GM18505 (cell line): ENCODE data around the gene CUBN.
"Not testable (repeated sequence)": the region's sequence is repeated elsewhere in the genome, so short reads cannot be mapped to it uniquely, and the experiment has no call there.

ENCODE experiments used
- ATAC-seq: cut with Tn5 transposase; IDR thresholded peaks from one replicate; pipeline ENCODE4 v1.9.1; 2021; ENCODE audit not compliant: unreplicated experiment
- POLR2A ChIP-seq: IDR thresholded peaks from 4 replicates; pipeline ENCODE4 v1.6.1; 2011; ENCODE audit warnings: borderline replicate concordance; ENCODE audit not compliant: insufficient read depth, insufficient read length; ENCODE audit errors: extremely low read depth

CUBN gene

GRCh38 chr10:16828114-16828568 is 301.5 kb downstream of the CUBN start:
- TF ChIP-seq POLR2A = no peak
- ATAC-seq = peak; percentile 75

- ATAC-seq = not testable (repeated sequence)
Measured at GRCh38 chr10:16827474-16827873, 302.1 kb downstream of the CUBN start.

DNA sequence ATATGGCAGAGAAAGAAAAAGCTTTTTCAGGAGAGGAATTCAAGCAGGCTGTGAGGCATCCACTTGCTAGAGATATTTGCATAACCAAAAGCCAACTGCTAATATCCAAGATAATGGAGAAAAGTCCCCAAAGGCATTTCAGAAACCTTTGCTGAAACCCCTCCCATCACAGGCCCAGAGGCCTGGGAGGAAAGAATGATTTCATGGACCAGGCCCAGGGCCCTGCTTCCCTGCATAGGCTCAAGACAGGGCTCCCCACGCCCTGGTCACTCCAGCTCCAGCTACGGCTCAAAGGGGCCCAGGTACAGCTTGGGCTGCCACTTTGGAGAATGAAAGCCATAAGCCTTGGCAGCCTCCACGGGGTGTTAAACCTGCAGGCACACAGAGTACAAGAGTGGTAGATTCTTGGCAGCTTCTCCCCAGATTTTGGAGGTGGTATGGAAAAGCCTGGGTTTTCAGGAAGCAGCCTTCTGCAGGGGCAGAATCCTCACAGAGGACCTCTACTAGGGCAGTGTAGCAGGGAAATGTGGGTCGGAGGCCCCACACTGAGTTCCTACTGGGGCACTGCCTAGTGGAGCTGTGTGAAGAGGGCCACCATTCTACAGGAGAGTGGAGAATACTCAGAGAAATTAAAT is 306.8 kb downstream of the CUBN start:
- ATAC-seq = no peak
- no peak for TF ChIP-seq POLR2A

GRCh38 chr10:16822027-16822426 is 307.6 kb downstream of the CUBN start:
- TF ChIP-seq POLR2A = no peak

GRCh38 chr10:16820421-16820820 is 309.2 kb downstream of the CUBN start:
- ATAC-seq = no peak
- TF ChIP-seq POLR2A = no peak

More at GRCh38 chr10:16822027-16822426, 307.6 kb downstream of the CUBN start:
- no peak for ATAC-seq

DNA sequence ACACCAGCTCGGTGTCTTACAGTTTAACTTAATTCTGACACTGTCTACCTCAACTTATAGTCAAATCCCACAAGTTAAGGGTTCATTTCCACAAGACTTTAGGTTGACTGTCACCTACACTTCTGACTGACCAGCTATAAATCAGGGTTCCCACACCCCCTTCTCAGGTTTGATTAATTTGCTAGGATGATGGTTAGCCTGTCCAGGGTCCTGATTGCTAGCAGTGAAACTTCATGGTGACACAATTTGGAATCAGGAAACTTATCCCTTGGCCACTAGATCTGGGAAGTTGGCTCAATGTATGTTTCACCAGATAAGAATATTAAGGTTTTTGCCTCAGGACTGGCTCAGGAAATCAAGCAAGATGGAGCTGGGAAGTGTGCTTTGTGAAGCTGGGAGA is 309.6 kb downstream of the CUBN start:
- TF ChIP-seq POLR2A = no peak
- no peak for ATAC-seq

DNA sequence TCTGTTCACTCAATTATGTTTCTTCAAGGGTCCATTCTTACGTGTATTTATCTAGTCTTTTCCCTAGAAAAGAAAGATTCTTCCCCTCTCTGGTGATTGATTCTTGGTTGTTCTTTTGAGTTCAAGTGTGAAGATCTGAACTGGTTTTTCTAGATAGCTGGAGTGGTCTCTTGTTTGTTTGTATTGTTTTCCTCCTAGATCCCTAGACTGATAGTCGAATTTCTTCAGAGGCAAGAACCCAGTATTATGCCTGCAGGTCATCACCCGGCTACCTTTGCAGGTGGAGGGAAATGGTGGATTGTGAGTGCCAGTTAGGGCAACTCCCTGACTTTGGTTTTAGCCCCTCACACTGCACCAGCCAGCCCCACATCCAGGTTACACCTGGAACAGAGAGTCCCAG is 310.2 kb downstream of the CUBN start:
- no peak for TF ChIP-seq POLR2A
- ATAC-seq = no peak

GRCh38 chr10:16819026-16819425 is 310.6 kb downstream of the CUBN start:
- no peak for ATAC-seq
- no peak for TF ChIP-seq POLR2A

- peak; percentile 99 for ATAC-seq
- peak; percentile 68 for TF ChIP-seq POLR2A
Measured at GRCh38 chr10:16817125-16818019, 312.2 kb downstream of the CUBN start, which contains the start of gene RSU1. Gene RSU1 (minus strand): TSS chr10:16817424. CDS start chr10:16817081, 343 bp downstream.

- ATAC-seq = no peak
- no peak for TF ChIP-seq POLR2A
Measured at GRCh38 chr10:16816830-16817124, 312.8 kb downstream of the CUBN start.

DNA sequence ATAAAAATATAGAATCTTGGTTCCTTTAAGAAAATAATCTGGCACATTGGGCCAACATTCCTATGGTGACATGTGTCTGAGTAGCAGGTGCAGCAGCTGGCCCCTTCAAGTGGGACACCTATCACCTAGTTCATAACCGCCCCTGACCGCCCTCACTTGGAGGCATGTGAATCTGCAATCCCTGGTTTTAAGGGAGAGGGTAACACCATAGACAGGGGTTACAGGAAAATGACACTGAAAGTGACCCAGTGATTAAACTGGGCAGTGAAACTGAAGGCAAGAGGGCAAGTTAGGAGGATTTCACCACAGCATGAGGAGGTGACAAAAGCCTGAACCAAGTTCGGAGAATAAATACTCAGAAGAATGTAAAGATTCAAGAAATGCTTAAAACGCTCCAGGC is 313.4 kb downstream of the CUBN start:
- no peak for TF ChIP-seq POLR2A
- no peak for ATAC-seq

- TF ChIP-seq POLR2A = no peak
- ATAC-seq = no peak
Measured at GRCh38 chr10:16814012-16814411, 315.6 kb downstream of the CUBN start.

DNA sequence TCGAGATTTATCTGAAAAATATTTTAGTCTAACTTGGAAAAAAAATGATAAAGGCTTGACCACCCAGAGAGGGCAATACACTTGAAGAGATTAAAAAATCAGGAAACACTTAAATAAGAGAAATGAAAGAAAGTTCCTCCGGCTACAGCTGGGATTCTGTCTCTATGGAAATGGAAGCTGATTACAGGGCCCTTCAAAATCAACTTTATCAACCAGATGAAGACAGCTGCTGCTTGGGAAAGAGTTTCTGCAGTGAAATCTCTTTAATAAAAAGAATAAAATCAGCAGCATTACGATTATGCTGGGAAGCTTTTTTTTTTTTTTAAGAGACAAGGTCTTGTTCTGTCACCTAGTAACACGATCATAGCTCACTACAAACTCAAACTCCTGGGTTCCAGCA is 316.9 kb downstream of the CUBN start:
- no peak for TF ChIP-seq POLR2A
- ATAC-seq = no peak

- no peak for TF ChIP-seq POLR2A
Measured at GRCh38 chr10:16811765-16812164, 317.8 kb downstream of the CUBN start.

More at GRCh38 chr10:16811765-16812164, 317.8 kb downstream of the CUBN start:
- ATAC-seq = no peak
